Measurements from ENCODE around the gene MINDY4B.

MINDY4B gene

GRCh38 chr3:150905339-150905738 lies at the start of gene MINDY4B:
TSS of gene MINDY4B (minus strand) at chr3:150905439. CDS start at chr3:150905439, 0 bp downstream.
- DNase-seq, result peak in 1 of 2 experiments; percentile 15

GRCh38 chr3:150951923-150952322 lies 46.7 kb upstream of the MINDY4B start:
- no peak for DNase-seq

GRCh38 chr3:150945226-150946032 lies 40.2 kb upstream of the MINDY4B start:
- no peak for DNase-seq

GRCh38 chr3:150942221-150942620 lies 37.0 kb upstream of the MINDY4B start:
- no peak for DNase-seq

GRCh38 chr3:150936693-150937092 lies 31.5 kb upstream of the MINDY4B start:
- DNase-seq, result no peak

GRCh38 chr3:150933473-150933995 lies 28.3 kb upstream of the MINDY4B start:
- DNase-seq, result no peak

GRCh38 chr3:150931745-150932144 lies 26.5 kb upstream of the MINDY4B start:
- DNase-seq, result no peak

GRCh38 chr3:150930839-150931238 lies 25.6 kb upstream of the MINDY4B start:
- no peak for DNase-seq

- no peak for DNase-seq
These were observed 23.0 kb upstream of the MINDY4B start for GRCh38 chr3:150928234-150928633.

GRCh38 chr3:150926328-150926727 lies 21.1 kb upstream of the MINDY4B start:
- DNase-seq, result no peak

GRCh38 chr3:150925751-150926201 lies 20.5 kb upstream of the MINDY4B start:
- peak; percentile 73 to 79 for DNase-seq

GRCh38 chr3:150922611-150923010 lies 17.4 kb upstream of the MINDY4B start:
- DNase-seq, result no peak

GRCh38 chr3:150921209-150921608 lies 16.0 kb upstream of the MINDY4B start:
- DNase-seq, result no peak

GRCh38 chr3:150920236-150920635 lies 15.0 kb upstream of the MINDY4B start:
- no peak for DNase-seq

GRCh38 chr3:150917951-150918350 lies 12.7 kb upstream of the MINDY4B start:
- no peak for DNase-seq

- no peak for DNase-seq
These were observed 8.1 kb upstream of the MINDY4B start for GRCh38 chr3:150913133-150913922.

- DNase-seq, result no peak
These were observed 7.3 kb upstream of the MINDY4B start for GRCh38 chr3:150912501-150912900.

- peak in 1 of 2 experiments; percentile 14 for DNase-seq
These were observed 6.5 kb upstream of the MINDY4B start for GRCh38 chr3:150911771-150912170.

- no peak for DNase-seq
These were observed 1.2 kb upstream of the MINDY4B start for GRCh38 chr3:150906461-150906860.

GRCh38 chr3:150905746-150906145 lies 507 bp upstream of the MINDY4B start:
- no peak for DNase-seq

- no peak for DNase-seq
These were observed 2.3 kb downstream of the MINDY4B start for GRCh38 chr3:150902988-150903387.

GRCh38 chr3:150901793-150902192 lies 3.4 kb downstream of the MINDY4B start:
- DNase-seq, result no peak

GRCh38 chr3:150899141-150899540 lies 6.1 kb downstream of the MINDY4B start:
- peak in 1 of 2 experiments; percentile 31 for DNase-seq
